Measurements from ENCODE around the gene RNF14.

DNA sequence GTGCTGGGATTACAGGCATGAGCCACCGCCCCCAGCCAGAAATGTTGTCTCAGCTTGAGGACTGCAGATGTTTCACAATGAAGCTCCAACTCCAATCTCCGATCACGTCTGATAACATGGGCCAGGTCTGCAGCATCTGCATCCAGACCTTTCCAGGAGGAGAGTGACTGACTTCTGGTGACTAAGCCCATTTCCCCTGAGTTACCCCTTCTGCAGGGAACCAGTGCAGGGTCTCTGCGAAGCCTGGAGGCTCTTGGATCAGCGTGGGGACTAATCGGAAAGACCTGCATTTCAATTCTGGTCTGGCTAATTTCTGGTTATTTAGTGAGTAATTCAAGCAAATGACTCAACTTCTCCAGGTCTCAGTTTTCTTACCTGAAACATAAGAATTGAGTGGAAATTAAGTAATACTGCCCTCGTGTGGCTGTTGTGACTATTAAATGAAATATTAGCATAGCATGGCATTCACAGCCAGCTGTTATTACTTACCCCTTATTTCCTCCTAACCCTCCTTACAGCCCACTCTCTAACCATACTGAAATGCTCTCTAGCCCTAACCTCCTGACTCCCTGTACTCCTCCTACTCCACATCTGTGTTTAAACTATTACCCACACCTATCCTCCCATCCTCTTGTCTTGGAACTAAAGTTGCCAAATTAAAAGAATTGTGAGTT lies 46.1 kb downstream of the RNF14 start:
- TF ChIP-seq, protein P1, sequence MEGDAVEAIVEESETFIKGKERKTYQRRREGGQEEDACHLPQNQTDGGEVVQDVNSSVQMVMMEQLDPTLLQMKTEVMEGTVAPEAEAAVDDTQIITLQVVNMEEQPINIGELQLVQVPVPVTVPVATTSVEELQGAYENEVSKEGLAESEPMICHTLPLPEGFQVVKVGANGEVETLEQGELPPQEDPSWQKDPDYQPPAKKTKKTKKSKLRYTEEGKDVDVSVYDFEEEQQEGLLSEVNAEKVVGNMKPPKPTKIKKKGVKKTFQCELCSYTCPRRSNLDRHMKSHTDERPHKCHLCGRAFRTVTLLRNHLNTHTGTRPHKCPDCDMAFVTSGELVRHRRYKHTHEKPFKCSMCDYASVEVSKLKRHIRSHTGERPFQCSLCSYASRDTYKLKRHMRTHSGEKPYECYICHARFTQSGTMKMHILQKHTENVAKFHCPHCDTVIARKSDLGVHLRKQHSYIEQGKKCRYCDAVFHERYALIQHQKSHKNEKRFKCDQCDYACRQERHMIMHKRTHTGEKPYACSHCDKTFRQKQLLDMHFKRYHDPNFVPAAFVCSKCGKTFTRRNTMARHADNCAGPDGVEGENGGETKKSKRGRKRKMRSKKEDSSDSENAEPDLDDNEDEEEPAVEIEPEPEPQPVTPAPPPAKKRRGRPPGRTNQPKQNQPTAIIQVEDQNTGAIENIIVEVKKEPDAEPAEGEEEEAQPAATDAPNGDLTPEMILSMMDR (IDR thresholded peaks at IDR 0.05): peak; percentile 78
- TF ChIP-seq ZFX (IDR thresholded peaks at IDR 0.05; ENCODE audit: borderline replicate concordance): no peak
